ENCODE data around the gene COA6. TPM values are rescaled to one million over a fixed set of nuclear protein-coding genes. Genes with fewer than 3 reads are reported as not detected.
"Not testable (repeated sequence)": the region's sequence is repeated elsewhere in the genome, so short reads cannot be mapped to it uniquely, and the experiment has no call there.

Gene COA6
- polyA plus RNA-seq, 4 donors = 31.9 to 44.4 (median 34.1) TPM

GRCh38 chr1:234369033-234369430 lies 4.2 kb upstream of the COA6 start:
- no peak for DNase-seq (ENCODE audit: low read depth in 4 of 4, low spot score in 2 of 4)

GRCh38 chr1:234369784-234370183 lies 3.5 kb upstream of the COA6 start:
- DNase-seq (ENCODE audit: low read depth in 4 of 4, low spot score in 2 of 4) = no peak

GRCh38 chr1:234371414-234371813 lies 1.8 kb upstream of the COA6 start:
- no peak for DNase-seq (ENCODE audit: low read depth in 4 of 4, low spot score in 2 of 4)

DNA sequence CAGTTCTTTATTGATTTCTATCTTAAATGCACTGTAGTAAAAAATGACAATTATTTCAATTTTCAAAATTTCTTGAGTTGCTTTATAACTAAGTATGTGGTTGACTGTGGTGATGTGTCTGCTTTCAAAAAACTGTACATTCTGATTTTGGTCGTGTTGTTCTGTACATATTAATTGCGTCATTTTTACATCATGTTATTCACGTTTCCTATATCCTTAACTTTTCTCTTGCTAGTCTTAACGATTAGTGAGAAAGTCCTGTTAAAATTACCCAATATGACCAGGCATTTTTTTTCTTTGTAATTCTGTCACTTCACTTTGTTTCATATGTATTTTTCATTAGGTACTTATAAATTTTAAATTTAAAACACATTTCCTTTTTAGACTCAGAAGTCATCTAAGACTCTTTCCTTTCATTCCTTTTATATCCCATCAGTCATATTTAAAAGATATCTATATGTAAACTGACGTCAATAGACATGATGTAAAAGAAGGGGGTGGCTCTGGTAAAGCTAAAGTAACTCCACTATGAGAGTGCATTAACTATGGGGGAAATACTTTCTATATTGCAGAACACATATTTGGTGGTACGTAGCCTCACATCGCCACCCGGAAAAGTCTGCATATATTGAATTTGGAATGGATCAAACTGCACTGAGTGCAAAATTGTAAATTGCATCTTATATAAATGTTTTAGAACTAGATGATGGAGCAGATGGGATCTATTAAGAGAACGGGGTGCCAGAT lies 1.1 kb upstream of the COA6 start:
- DNase-seq (ENCODE audit: low read depth in 4 of 4, low spot score in 2 of 4) = no peak

GRCh38 chr1:234373959-234374254 lies 651 bp downstream of the COA6 start:
- DNase-seq (ENCODE audit: low read depth in 4 of 4, low spot score in 2 of 4) = no peak

- DNase-seq (ENCODE audit: low read depth in 4 of 4, low spot score in 2 of 4) = no peak
Observed at GRCh38 chr1:234375672-234376071, 2.4 kb downstream of the COA6 start.

GRCh38 chr1:234379591-234380109 lies 6.4 kb downstream of the COA6 start:
- not testable (repeated sequence) for DNase-seq (ENCODE audit: low read depth in 4 of 4, low spot score in 2 of 4)

DNA sequence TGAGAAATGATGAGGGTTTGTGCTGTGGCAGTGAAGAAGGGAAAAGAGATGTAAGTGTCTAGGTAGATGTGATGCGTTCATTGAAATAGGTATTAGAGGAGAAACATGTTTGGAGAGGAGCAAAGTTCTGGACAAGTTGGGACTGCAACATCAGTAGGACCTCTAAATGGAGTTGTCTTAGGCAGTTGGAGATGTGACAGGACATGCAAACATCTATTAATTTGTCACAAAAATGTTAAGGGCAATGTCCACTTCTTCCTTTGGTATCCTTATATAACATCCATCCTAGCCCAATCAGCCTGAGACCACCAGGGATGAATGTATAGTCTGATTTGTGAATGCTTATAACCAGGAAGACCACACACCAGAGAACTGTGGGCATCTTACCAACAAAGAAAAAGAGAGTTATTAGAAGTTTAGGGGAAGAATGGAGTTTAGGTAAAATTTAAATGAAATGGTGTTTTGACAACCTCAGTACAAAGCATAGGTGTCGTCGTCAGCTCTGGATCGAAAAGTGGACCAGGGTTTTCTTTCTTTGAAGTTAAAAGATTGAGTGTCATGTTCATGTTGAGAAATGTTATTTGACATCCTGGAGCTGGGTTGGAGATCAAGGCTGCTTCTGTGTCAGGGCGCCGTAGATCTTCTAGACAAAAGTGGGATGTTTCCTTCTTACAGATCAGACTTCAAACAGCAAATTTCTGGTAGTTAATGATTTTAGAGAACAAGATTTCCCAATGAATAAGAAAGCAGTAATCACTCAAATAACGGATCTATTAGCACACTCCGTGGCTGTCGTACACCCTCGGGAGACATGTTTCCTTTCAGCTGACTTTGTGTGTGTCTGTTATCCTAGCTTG lies 8.7 kb downstream of the COA6 start:
- DNase-seq (ENCODE audit: low read depth in 4 of 4, low spot score in 2 of 4) = no peak

GRCh38 chr1:234386122-234386521 lies 12.9 kb downstream of the COA6 start:
- no peak for DNase-seq (ENCODE audit: low read depth in 4 of 4, low spot score in 2 of 4)

- DNase-seq (ENCODE audit: low read depth in 4 of 4, low spot score in 2 of 4) = no peak
Observed at GRCh38 chr1:234388094-234388493, 14.8 kb downstream of the COA6 start.

DNA sequence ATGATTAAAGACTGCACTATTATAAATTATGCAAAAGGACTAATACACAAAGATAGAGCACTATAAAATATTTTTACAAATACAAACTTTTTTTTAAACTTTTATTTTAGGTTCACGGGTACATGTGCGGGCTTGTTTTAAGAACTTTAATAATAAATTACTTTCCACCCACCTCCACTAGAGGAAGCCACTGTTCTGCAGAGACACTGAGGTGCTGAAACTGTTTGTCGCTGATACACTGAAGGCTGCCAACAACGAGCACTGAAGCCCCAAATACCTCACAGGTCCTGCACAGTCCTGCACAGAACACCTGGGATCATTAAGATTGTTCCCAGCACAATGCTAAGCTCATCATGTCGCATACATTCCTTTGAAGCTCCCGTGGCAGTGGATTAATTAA lies 19.9 kb downstream of the COA6 start:
- no peak for DNase-seq (ENCODE audit: low read depth in 4 of 4, low spot score in 2 of 4)

DNA sequence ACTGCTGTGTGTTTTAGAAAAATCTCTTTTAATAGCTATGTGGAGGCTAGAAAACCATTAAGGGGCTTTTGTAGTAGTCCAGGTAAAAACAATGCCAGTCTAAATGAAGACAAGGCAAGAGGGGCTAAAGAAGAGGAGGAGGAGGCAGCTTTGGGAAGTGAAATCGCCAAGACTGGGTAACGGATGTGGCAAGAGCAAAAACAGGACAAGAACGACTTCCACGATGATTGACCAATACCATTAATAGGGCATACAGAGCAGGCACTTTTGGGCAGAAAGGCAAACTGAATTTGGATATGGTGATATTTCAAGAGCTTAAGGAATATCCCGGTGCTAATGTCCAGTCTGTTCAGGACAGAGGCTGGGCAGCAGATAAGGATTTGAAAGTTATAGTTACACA lies 22.0 kb downstream of the COA6 start:
- no peak for DNase-seq (ENCODE audit: low read depth in 4 of 4, low spot score in 2 of 4)

- no peak for DNase-seq (ENCODE audit: low read depth in 4 of 4, low spot score in 2 of 4)
Observed at GRCh38 chr1:234396092-234396491, 22.8 kb downstream of the COA6 start.

DNA sequence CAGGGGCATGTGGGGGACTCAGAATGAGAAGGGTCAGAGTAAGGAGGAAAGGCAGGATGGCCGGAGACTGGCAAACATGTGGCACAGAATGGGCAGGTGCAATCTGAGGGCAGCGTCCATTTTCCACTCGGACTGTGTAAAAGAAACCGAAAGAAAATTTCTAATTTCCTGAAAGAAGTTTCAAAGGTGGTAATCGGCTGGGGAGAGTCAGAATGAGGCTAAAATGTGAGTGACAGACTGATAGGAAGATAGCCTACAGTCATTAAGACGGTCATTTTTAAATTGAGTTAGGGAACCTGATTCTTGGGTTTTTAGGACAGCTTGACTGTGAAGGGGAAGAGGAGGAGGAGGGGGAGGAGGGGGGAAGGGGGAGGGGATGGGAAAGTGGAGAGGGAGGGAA lies 23.6 kb downstream of the COA6 start:
- no peak for DNase-seq (ENCODE audit: low read depth in 4 of 4, low spot score in 2 of 4)

DNA sequence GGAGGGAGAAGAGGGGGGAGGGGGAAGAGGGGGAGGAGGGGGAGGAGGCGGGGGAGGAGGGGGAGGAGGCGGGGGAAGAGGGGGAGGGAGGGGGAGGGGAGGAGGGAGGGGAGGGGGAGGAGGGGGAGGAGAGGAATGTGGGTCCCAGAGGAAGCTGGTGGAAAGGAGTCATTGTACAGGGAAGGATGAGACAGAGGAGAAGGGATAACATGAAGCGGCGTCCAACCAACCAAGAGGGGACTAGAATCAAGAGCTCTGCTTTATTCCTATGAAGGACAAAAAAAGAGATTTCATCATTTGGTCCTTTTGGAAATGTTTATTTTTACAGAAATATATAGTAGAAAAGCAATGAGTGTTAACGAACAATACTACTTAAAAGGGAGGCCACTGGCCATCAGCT lies 24.5 kb downstream of the COA6 start:
- no peak for DNase-seq (ENCODE audit: low read depth in 4 of 4, low spot score in 2 of 4)

DNA sequence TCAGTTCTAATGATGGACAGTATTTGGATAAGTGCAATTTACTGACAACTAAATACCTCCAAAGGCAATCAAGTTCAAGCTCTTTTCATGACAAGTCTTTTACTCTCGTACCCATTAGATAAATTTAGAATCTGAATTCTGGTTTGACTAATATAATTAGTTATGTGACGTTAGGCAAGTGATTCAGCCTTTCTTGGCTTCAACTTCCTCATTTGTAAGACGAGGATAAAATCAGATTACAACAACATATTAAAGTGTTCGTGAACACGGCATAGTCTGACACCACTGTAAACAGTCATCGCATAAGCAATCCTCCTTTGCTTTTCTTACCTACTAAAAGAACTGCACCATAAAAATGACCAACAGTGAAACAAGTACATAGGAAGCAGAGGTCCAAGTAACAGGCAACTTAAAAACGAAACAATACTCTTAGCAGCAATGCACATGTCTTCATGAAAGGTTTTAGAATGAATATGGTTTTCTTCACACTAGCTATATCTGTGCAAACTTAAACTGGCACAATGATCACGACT lies 25.7 kb downstream of the COA6 start:
- DNase-seq (ENCODE audit: low read depth in 4 of 4, low spot score in 2 of 4) = no peak

DNA sequence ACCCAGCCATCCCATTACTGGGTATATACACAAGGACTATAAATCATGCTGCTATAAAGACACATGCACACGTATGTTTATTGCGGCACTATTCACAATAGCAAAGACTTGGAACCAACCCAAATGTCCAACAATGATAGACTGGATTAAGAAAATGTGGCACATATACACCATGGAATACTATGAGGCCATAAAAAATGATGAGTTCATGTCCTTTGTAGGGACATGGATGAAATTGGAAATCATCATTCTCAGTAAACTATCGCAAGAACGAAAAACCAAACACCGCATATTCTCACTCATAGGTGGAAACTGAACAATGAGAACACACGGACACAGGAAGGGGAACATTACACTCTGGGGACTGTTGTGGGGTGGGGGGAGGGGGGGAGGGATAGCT lies 26.3 kb downstream of the COA6 start:
- DNase-seq (ENCODE audit: low read depth in 4 of 4, low spot score in 2 of 4) = not testable (repeated sequence)

- no peak for DNase-seq (ENCODE audit: low read depth in 4 of 4, low spot score in 2 of 4)
Observed at GRCh38 chr1:234400773-234401172, 27.5 kb downstream of the COA6 start.

DNA sequence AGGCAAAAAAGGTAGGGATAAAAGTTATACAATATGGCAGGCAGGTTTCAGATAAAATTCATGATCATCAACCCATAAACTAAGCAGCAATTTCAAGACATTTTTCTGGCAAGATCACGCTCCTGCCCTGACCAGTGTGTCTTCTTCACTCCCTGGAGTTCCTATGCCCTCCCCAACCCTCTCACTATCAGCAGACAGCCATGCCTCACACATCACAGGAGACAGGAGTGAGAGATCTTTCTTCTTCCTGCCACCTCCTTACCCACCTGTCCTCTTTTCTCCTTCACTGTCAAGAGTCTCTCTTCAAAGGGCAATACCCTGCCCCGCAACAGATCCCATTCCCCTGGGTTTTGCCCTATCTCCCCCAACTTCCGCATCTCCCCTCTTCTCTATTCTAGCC lies 28.4 kb downstream of the COA6 start:
- no peak for DNase-seq (ENCODE audit: low read depth in 4 of 4, low spot score in 2 of 4)

- DNase-seq (ENCODE audit: low read depth in 4 of 4, low spot score in 2 of 4) = no peak
Observed at GRCh38 chr1:234402939-234403338, 29.7 kb downstream of the COA6 start.

DNA sequence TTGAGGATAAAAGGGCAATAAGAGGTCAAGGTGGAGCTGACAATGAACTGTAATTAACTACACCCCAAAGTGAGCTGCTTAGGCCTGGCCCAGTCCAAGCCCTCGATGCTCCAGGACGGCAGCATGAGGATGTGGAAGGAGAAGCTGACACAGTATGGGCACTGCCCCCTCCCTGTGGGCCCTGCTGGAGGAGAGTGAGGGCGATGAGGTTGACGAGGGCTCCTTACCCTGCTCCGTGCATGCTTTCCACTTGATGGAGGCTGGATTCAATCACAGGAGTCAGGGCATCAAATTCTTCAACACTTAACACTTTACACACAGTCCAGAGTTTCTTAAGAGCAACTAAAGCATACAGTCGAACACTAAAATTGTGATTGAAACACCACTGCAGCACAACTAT lies 32.4 kb downstream of the COA6 start:
- DNase-seq (ENCODE audit: low read depth in 4 of 4, low spot score in 2 of 4) = no peak

GRCh38 chr1:234406871-234407270 lies 33.6 kb downstream of the COA6 start:
- no peak for DNase-seq (ENCODE audit: low read depth in 4 of 4, low spot score in 2 of 4)

Measured in left renal cortex interstitium (tissue), 4 donors.